MM.1S (cell line): ENCODE measurements around the gene LLPH.

Experiments
- DNase-seq: peaks from one replicate; pipeline ENCODE4 v3.0.0-alpha.2; 2015
- H2AFZ ChIP-seq: fragments of 300-600 bp; sonication (generic); 2 replicates; pipeline ENCODE4 v1.6.0; 2016; ENCODE audit warnings: antibody characterized with exemption, low read length
- H3F3A ChIP-seq: fragments of 300-600 bp; sonication (generic); 2 replicates; pipeline ENCODE4 v1.6.1; 2016; ENCODE audit warnings: mild to moderate bottlenecking, antibody characterized with exemption, low read length, moderate library complexity, mixed read lengths; ENCODE audit not compliant: insufficient read depth
- H3K27ac ChIP-seq: fragments of 300-600 bp; sonication (generic); 2 replicates; pipeline ENCODE4 v1.5.1; 2016; ENCODE audit warnings: mild to moderate bottlenecking, low read length
- H3K27me3 ChIP-seq: fragments of 300-600 bp; sonication (generic); replicated peaks from 2 replicates; pipeline ENCODE4 v1.6.0; 2016; ENCODE audit warnings: low read length; ENCODE audit not compliant: insufficient read depth
- H3K36me3 ChIP-seq: fragments of 300-600 bp; sonication (generic); replicated peaks from 2 replicates; pipeline ENCODE4 v1.6.1; 2016; ENCODE audit warnings: mild to moderate bottlenecking, low read length, mixed read lengths; ENCODE audit not compliant: insufficient read depth
- H3K4me1 ChIP-seq: fragments of 300-600 bp; sonication (generic); 2 replicates; pipeline ENCODE4 v1.6.1; 2016; ENCODE audit warnings: low read length, mixed read lengths
- H3K4me2 ChIP-seq: fragments of 300-600 bp; sonication (generic); 2 replicates; pipeline ENCODE4 v1.6.0; 2016; ENCODE audit warnings: low read depth, low read length
- H3K4me3 ChIP-seq: fragments of 300-600 bp; sonication (generic); 2 replicates; pipeline ENCODE4 v1.5.1; 2016; ENCODE audit warnings: low read length, mixed read lengths
- H3K79me2 ChIP-seq: fragments of 300-600 bp; sonication (generic); 2 replicates; pipeline ENCODE4 v1.6.1; 2016; ENCODE audit warnings: mixed run types, low read length, mixed read lengths
- H3K9ac ChIP-seq: fragments of 300-600 bp; sonication (generic); 2 replicates; pipeline ENCODE4 v1.6.1; 2016; ENCODE audit warnings: low read length, mixed read lengths
- H3K9me2 ChIP-seq: fragments of 300-600 bp; sonication (generic); replicated peaks from 2 replicates; pipeline ENCODE4 v1.6.1; 2016; ENCODE audit warnings: mild to moderate bottlenecking, low read length, mixed read lengths; ENCODE audit not compliant: insufficient read depth
- H3K9me3 ChIP-seq: fragments of 300-600 bp; sonication (generic); replicated peaks from 2 replicates; pipeline ENCODE4 v1.6.1; 2016; ENCODE audit warnings: mild to moderate bottlenecking, low read length, mixed read lengths; ENCODE audit not compliant: insufficient read depth
- H4K20me1 ChIP-seq: fragments of 300-600 bp; sonication (generic); 2 replicates; pipeline ENCODE4 v1.6.1; 2016; ENCODE audit warnings: mild to moderate bottlenecking, low read length, moderate library complexity, mixed read lengths; ENCODE audit not compliant: insufficient read depth
- EZH2 ChIP-seq: fragments of 300-600 bp; sonication (generic); optimal IDR thresholded peaks from 2 replicates; pipeline ENCODE3; 2017; ENCODE audit warnings: low read depth, mild to moderate bottlenecking, antibody characterized with exemption, low read length, mixed read lengths
- EZH2phosphoT487 ChIP-seq: fragments of 300-600 bp; sonication (generic); IDR thresholded peaks from 2 replicates; pipeline ENCODE4 v1.6.1; 2018; ENCODE audit warnings: antibody characterized with exemption, low read length
- TF ChIP-seq, protein P1 (sequence below): fragments of 300-600 bp; sonication (generic); IDR thresholded peaks from 2 replicates; pipeline ENCODE4 v1.5.1; 2016; ENCODE audit warnings: antibody characterized with exemption, low read length, mixed read lengths

The LLPH gene

DNA sequence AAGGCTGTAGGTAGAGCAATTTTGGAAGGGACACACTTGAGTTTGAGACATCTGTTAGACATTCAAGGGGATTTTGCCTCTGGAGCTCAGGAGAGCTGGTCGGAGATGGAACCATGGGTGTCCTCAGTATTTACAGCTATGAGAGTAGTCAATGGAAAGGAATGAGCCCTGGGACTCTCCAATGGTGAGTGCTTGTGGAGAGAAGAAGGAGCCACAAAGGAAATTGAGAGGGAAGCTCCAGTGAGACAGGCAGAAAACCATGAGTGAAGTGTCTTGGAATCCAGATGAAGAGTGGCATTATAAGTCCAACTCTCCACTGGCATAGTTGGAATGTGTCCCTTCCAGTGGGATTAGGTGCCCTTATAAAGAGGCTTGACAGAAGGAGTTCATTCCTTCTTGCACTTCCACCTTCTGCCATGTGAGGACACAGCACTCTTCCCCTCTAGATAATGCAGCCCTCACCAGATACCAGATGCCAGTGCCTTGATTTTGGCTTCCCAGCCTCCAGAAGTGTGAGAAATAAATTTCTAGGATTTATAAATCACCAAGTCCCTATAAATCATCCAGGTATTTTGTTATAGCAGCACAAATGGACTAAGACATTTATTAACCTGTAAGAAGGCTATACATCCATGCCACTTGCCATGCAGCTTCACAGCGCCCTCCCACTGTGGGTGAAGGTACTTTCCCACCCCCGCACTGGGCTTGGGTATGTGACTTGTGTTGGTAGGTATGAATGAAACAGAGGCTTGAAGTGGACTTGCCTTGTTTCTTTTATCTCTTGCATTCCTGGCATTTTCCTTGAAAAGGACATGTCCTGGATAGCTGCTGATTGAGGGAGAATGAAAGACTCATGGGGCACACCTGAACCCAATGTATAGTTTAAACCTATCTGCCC lies 27.3 kb downstream of the LLPH start:
- no peaks in the 10 kb centered on the region for H3K4me1 ChIP-seq
- TF ChIP-seq EZH2phosphoT487 (no peak), EZH2 (no peak)
- TF ChIP-seq, protein P1, sequence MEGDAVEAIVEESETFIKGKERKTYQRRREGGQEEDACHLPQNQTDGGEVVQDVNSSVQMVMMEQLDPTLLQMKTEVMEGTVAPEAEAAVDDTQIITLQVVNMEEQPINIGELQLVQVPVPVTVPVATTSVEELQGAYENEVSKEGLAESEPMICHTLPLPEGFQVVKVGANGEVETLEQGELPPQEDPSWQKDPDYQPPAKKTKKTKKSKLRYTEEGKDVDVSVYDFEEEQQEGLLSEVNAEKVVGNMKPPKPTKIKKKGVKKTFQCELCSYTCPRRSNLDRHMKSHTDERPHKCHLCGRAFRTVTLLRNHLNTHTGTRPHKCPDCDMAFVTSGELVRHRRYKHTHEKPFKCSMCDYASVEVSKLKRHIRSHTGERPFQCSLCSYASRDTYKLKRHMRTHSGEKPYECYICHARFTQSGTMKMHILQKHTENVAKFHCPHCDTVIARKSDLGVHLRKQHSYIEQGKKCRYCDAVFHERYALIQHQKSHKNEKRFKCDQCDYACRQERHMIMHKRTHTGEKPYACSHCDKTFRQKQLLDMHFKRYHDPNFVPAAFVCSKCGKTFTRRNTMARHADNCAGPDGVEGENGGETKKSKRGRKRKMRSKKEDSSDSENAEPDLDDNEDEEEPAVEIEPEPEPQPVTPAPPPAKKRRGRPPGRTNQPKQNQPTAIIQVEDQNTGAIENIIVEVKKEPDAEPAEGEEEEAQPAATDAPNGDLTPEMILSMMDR: peak; percentile 30; the same call in 1 of the 2 replicates
- no peaks in the 10 kb centered on the region for H3K9me3 ChIP-seq
- H3K4me2 ChIP-seq: no peak overlapping the region
- DNase-seq: no peak
- H3K36me3 ChIP-seq: no peaks in the 10 kb centered on the region
- no peaks in the 10 kb centered on the region for H4K20me1 ChIP-seq
- H2AFZ ChIP-seq: no peak overlapping the region
- no peaks in the 10 kb centered on the region for H3K9me2 ChIP-seq
- no peaks in the 10 kb centered on the region for H3K27me3 ChIP-seq
- H3K9ac ChIP-seq: no peak overlapping the region
- H3F3A ChIP-seq: no peaks in the 10 kb centered on the region
- no peaks in the 10 kb centered on the region for H3K79me2 ChIP-seq
- H3K27ac ChIP-seq: no peak overlapping the region
- H3K4me3 ChIP-seq: no peak overlapping the region

DNA sequence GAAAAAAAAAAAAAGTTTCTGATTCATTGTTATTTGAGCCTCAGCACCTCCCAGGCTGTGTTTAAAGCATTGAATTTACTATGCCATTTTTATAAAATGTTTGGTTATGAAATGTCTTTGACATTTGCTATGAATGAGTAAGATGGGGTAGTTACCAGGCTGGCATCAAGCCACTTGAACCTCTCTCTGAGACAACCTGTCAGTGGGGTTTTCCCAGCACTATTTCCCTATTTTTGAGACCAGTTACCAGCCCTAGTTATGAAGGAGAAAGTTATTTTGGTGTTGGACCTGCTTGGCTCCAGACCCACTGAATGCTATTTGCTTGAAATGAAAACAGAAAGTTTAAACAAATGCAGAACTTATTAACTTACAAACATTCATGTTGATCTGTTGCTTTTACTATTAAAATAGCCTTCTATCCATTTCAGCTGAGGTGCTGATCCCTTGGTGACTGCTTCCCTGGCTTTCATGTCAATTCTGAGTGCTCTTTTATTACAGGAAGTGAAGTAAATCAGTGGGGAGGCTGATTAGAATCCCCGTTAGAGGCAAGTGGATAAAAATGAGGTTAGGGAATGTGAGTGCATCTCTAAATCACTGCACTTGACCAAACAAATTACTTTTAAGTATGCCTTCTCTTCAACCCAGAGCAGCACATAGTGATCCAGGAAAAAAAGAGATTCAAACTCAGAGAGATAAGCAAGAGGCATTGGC lies 37.8 kb downstream of the LLPH start:
- H3K27ac ChIP-seq: no peak overlapping the region

DNA sequence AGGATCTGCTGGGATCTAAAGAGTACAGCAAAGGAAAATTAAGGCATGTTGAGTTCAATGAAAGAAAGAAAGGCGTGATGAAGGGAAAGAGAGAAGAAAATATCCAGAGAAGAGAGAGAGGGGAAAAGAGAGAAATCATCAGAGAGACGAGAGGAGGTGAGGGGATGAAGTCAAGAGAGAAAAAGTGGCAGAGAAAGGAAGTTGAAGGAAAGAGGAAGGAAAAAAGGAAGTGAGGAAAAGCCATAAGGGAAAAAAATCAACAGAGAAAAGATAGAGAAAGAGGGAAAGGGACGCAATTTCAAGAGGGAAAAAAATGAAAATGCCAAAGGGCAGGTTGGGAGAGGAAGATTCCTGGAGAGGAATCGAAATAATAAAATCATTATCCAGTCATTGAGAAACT lies 40.4 kb downstream of the LLPH start:
- Histone ChIP-seq H3K4me1 (no peaks in the 10 kb centered on the region), H3K9ac (no peak overlapping the region), H3K27ac (no peak overlapping the region), H3K4me2 (no peak overlapping the region), H3K36me3 (no peaks in the 10 kb centered on the region), H4K20me1 (no peaks in the 10 kb centered on the region), H3K9me3 (no peaks in the 10 kb centered on the region), H3K27me3 (no peaks in the 10 kb centered on the region), H2AFZ (no peak overlapping the region), H3F3A (no peaks in the 10 kb centered on the region), H3K4me3 (no peak overlapping the region), H3K9me2 (no peaks in the 10 kb centered on the region), H3K79me2 (no peaks in the 10 kb centered on the region)
- DNase-seq: no peak
- TF ChIP-seq, protein P1: no peak
- TF ChIP-seq EZH2phosphoT487 (no peak), EZH2 (no peak)

More for the DNA sequence above, 37.8 kb downstream of the LLPH start:
- DNase-seq: no peak
- H3K36me3 ChIP-seq: no peaks in the 10 kb centered on the region
- no peak overlapping the region for H3K4me2 ChIP-seq
- H3F3A ChIP-seq: no peaks in the 10 kb centered on the region
- H4K20me1 ChIP-seq: no peaks in the 10 kb centered on the region
- no peaks in the 10 kb centered on the region for H3K9me3 ChIP-seq
- H3K4me3 ChIP-seq: no peak overlapping the region
- no peak overlapping the region for H3K9ac ChIP-seq
- H3K27me3 ChIP-seq: no peaks in the 10 kb centered on the region
- H3K4me1 ChIP-seq: no peaks in the 10 kb centered on the region
- no peak for TF ChIP-seq EZH2
- no peak for TF ChIP-seq EZH2phosphoT487
- TF ChIP-seq, protein P1: no peak
- no peaks in the 10 kb centered on the region for H3K79me2 ChIP-seq
- H2AFZ ChIP-seq: 0 out of 2 replicates have a peak overlapping the region, but pooled peaks have one; percentile 2
- no peaks in the 10 kb centered on the region for H3K9me2 ChIP-seq
